ENCODE measurements around the gene PRDM10.

PRDM10 gene

DNA sequence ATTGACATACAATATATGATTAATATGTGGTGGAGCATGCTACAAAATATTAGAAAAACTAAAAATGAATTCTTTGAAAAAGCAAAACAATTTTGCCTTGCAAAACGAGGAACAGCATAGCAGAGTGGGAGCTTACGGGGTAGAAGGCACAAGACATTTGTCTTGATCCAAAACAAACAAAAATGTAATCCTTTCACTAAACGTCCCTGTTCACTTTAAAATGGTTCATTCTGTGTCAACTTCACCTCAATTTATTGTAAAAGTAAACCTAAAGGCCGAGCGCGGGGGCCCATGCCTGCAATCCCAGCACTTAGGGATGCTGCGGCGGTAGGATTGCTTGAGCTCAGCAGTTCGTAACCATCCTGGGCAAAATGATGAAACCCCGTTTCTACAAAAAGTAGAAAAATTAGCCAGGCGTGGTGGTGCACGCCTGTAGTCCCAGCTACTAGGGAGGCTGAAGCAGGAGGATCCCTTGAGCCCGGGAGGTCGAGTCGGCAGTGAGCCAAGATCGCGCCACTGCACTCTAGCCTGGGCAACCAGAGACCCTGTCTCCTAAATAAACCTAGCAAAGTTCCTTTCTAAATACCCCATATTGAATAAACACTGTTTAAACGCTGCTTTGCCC, 2.0 kb downstream of the PRDM10 start:
- DNase-seq (ENCODE audit: low read depth in 2 of 2): no peak
- H3K4me3 ChIP-seq (replicated peaks in 1 of 2; ENCODE audit: low read depth in 2 of 2, low read length in 2 of 2): peak overlapping the region in 1 of 2 donors; percentile 74
- TF ChIP-seq, protein P1, sequence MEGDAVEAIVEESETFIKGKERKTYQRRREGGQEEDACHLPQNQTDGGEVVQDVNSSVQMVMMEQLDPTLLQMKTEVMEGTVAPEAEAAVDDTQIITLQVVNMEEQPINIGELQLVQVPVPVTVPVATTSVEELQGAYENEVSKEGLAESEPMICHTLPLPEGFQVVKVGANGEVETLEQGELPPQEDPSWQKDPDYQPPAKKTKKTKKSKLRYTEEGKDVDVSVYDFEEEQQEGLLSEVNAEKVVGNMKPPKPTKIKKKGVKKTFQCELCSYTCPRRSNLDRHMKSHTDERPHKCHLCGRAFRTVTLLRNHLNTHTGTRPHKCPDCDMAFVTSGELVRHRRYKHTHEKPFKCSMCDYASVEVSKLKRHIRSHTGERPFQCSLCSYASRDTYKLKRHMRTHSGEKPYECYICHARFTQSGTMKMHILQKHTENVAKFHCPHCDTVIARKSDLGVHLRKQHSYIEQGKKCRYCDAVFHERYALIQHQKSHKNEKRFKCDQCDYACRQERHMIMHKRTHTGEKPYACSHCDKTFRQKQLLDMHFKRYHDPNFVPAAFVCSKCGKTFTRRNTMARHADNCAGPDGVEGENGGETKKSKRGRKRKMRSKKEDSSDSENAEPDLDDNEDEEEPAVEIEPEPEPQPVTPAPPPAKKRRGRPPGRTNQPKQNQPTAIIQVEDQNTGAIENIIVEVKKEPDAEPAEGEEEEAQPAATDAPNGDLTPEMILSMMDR (IDR thresholded peaks at IDR 0.05; ENCODE audit: low read depth, low read length): no peak

DNA sequence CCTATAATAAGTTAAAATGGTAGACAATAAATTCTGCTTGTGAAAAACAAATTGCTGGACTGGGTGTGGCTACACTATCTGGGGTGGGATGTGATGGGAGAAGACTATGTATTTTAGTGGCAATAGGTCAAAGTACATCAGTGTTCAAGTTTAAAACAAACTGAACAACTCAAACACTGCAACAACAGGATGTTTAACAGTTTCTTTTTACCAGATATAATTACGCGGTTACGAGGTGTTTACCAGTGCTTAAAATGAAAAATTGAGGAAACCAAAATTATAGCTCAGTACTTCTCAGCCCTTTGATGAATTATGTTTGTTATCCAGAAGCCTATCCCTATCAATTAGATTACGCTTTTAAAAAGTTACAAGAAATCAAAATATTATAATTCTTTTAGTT, 3.2 kb downstream of the PRDM10 start:
- TF ChIP-seq, protein P1 (IDR thresholded peaks at IDR 0.05; ENCODE audit: low read depth, low read length): no peak
- DNase-seq (ENCODE audit: low read depth in 2 of 2): no peak
- H3K4me3 ChIP-seq (replicated peaks in 1 of 2; ENCODE audit: low read depth in 2 of 2, low read length in 2 of 2): no peak overlapping the region

DNA sequence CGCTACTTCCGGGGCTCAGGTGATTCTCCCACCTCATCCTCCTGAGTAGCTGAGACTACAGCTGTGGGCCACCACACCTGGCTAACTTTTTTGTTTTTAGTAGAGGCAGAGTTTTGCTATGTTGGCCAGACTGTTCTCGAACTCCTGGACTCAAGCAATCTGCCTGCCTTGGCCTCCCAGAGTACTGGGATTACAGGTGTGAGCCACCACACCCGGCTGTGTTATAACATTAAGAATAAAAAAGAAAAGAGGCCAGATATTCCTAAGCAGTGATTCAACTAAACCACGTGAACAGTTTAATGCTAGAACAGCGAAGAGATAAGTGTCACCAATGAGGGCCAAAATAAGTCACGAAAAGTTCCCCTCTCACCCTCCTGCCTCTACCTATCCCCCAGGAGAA, 3.7 kb downstream of the PRDM10 start:
- DNase-seq (ENCODE audit: low read depth in 2 of 2): no peak
- H3K4me3 ChIP-seq (replicated peaks in 1 of 2; ENCODE audit: low read depth in 2 of 2, low read length in 2 of 2): no peak overlapping the region
- TF ChIP-seq, protein P1 (IDR thresholded peaks at IDR 0.05; ENCODE audit: low read depth, low read length): no peak

DNA sequence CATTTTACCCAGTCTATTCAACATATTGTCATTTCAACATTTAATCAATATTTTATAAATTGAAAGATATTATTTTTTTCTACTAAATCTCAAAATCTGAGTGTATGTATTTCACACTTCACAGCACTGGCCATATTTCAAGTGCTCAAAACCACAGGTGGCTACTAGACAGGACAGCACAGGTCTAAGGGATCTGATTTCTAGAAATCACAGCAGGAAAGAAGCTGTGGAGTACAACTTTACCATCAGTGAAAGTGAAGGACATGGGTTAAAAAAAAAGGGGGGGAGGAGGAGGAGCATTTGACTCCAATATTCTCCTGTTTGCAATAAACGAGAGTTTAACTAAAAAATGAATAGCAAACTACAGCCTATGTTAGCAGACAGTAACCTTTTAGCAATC, 4.5 kb downstream of the PRDM10 start:
- TF ChIP-seq, protein P1 (IDR thresholded peaks at IDR 0.05; ENCODE audit: low read depth, low read length): no peak
- DNase-seq (ENCODE audit: low read depth in 2 of 2): no peak
- H3K4me3 ChIP-seq (replicated peaks in 1 of 2; ENCODE audit: low read depth in 2 of 2, low read length in 2 of 2): no peak overlapping the region

DNA sequence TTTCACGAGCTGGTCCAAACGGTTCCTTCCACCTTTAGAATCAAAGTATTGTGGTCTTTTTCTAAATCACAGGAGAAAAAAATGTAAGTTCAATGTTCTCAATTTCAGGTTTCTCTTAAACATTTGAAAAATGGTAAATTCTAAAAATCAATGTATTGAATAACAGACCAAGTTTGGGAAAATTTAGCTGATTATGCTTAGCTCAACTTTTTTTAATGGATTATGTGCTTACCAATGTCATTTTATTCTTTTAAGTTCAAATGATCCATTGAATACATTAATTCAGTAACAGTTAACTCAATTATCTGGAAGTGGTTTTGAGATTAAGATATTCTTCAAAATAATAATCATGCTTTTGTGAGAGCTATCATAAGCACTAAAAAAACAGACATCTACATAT, 5.1 kb downstream of the PRDM10 start:
- no peak overlapping the region for H3K4me3 ChIP-seq (replicated peaks in 1 of 2; ENCODE audit: low read depth in 2 of 2, low read length in 2 of 2)
- TF ChIP-seq, protein P1 (IDR thresholded peaks at IDR 0.05; ENCODE audit: low read depth, low read length): no peak
- no peak for DNase-seq (ENCODE audit: low read depth in 2 of 2)

DNA sequence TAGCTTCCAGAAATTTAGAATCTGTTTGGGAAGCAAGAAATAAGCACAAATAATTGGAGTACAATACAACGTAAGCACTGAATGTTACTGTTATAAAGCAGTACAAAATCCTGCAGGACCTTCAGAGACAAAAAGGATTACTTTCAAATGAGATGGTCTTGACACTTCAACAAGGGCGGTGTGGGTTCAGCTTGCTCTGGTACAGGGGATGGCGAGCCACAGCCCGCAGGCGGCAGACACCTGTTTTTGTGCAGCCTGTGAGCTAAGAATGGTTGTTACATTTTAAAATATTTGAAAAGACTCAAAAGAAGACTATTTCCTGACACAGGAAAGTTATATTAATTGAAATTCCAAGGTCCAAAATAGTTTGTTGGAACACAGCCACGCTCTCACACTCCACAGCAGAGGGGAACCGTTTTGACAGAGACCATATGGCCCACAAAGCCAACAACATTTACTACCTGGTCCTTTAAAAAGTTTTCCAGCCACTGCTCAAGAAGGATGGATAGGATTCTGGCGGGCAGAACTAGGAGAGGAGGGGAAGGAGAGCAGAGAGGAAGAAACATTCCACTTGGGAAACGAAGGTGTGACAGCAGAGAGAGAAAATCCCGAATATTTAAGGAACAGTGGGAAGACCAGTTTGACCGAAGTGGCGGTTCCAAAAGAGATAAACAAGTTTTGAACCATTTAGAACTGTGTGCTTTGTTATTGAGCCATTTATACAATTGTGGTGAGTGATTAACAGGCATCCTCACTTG, 6.3 kb downstream of the PRDM10 start:
- H3K4me3 ChIP-seq (replicated peaks in 1 of 2; ENCODE audit: low read depth in 2 of 2, low read length in 2 of 2): no peak overlapping the region
- DNase-seq (ENCODE audit: low read depth in 2 of 2): peak in 1 of 2 donors; percentile 36
- TF ChIP-seq, protein P1 (IDR thresholded peaks at IDR 0.05; ENCODE audit: low read depth, low read length): no peak
